Pulmonary artery endothelial cell (primary cell): ENCODE data around the gene TMEM239. TPM values are rescaled to one million over a fixed set of nuclear protein-coding genes. Genes with fewer than 3 reads are reported as not detected.
"Not testable (repeated sequence)": the region's sequence is repeated elsewhere in the genome, so short reads cannot be mapped to it uniquely, and the experiment has no call there.

ENCODE experiments used
- DNase-seq: peaks from one replicate; pipeline ENCODE4 v3.0.0-alpha.2; 2011; ENCODE audit warnings: low read depth, low spot score
- total RNA-seq: library from RNA; depleted of rRNA; stranded (reverse); fragments of >200 nt; gene quantifications from 2 replicates; pipeline ENCODE4 v1.2.3, GENCODE V29; 2014

Gene TMEM239
- not detected in 2 replicates for total RNA-seq

DNA sequence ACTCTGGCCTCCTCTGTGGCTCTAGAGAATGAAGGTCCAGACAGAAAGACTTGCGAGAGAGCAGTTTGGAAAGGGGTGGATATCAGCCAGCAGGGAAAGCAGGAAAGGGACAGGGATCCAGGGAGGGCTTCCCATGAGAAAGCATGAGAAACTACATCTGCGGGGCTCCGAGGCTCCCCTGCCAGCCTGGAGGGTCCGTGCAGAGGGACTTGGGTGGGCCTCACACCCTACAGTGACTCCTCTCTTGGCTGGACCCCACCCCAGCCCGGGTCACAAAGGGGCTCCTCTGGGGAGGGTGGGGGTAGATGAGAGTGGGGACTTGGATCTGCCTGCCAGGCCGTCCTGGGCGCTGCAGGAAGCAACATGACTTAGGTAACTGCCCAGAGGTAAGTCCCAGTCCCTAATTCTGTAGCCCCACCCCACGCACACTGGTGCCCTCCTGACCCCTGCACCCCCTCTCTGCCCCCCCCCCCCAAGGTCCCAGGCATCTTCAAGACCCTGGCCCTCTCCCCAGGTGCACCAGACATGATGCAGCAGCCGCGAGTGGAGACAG lies at the start of gene TMEM239:
Gene TMEM239 (plus strand): TSS at position 335 of the 553 bp plus-strand sequence. CDS start 191 bp downstream, at position 526.
- no peak for DNase-seq

DNA sequence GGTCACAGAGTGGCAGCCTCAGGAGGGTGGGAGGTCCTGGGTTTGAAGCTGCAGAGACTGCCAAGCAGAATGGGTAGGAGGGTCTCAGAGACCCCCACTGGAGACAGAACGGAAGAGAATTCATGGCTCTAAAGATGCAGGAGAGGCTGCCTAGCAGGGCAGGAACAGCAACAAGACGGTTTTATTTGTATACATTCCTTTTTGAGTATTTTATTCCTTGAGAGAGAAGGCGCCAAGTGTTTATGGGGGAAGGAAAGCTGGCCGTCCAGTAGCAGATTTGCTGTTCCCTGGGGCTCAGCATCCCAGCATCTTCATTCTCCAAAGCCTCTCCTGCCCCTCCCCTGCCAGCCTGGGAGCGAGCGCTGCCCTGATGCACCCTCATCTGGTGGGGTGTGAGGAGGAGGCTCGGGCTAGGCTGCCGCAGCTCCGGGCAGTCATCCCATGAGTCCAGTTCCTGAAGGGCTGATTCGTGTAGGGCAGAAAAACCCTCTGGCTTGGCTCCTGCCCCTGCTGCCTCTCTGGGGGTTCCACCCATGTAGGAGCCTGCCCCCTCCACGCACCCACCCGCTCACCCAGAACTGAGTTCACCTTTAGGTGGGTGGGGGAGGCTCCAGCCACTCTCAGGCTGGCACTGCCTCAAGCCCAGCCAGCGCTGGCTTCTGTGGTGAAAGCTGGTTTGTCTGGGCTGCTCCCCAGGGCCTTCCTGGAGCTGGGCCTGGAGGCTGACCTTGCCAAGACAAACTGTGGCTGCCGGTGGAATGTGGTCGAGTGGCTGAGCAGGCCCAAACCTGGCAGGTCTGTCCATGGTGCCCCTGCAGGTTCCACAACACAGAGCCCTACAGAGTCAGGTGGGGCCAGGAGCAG lies 48.2 kb upstream of the TMEM239 start:
- no peak for DNase-seq

GRCh38 chr20:2768632-2769015 lies 47.5 kb upstream of the TMEM239 start:
- DNase-seq = no peak

DNA sequence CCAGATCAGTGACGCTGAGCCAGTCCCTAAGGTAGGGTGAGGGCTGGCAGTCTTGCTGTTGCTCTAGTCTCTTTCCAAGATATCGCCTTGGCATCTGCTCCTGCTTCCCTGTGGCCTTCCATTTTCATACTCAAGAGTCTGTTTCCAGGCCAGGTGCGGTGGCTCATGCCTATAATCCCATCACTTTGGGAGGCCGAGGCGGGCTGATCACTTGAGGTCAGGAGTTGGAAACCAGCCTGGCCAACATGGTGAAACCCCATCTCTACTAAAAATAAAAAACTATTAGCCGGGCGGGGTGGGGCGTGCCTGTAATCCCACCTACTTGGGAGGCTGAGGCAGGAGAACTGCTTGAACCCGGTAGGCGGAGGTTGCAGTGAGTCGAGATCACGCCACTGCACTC lies 46.1 kb upstream of the TMEM239 start:
- DNase-seq = not testable (repeated sequence)

GRCh38 chr20:2771631-2772080 lies 44.5 kb upstream of the TMEM239 start:
- peak; percentile 36 for DNase-seq

- no peak for DNase-seq
Observed at GRCh38 chr20:2773812-2774211, 42.4 kb upstream of the TMEM239 start.

GRCh38 chr20:2775139-2775538 lies 41.0 kb upstream of the TMEM239 start:
- DNase-seq = no peak

- DNase-seq = no peak
Observed at GRCh38 chr20:2778602-2779321, 37.4 kb upstream of the TMEM239 start.

GRCh38 chr20:2780948-2781347 lies 35.2 kb upstream of the TMEM239 start:
- DNase-seq = no peak

- no peak for DNase-seq
Observed at GRCh38 chr20:2783908-2784566, 32.1 kb upstream of the TMEM239 start.

- no peak for DNase-seq
Observed at GRCh38 chr20:2793471-2793870, 22.7 kb upstream of the TMEM239 start.

GRCh38 chr20:2794202-2794748 lies 21.9 kb upstream of the TMEM239 start:
- DNase-seq = no peak

GRCh38 chr20:2794866-2795447 lies 21.2 kb upstream of the TMEM239 start:
- no peak for DNase-seq

GRCh38 chr20:2795451-2795850 lies 20.7 kb upstream of the TMEM239 start:
- no peak for DNase-seq

GRCh38 chr20:2796011-2796660 lies 20.0 kb upstream of the TMEM239 start:
- no peak for DNase-seq

DNA sequence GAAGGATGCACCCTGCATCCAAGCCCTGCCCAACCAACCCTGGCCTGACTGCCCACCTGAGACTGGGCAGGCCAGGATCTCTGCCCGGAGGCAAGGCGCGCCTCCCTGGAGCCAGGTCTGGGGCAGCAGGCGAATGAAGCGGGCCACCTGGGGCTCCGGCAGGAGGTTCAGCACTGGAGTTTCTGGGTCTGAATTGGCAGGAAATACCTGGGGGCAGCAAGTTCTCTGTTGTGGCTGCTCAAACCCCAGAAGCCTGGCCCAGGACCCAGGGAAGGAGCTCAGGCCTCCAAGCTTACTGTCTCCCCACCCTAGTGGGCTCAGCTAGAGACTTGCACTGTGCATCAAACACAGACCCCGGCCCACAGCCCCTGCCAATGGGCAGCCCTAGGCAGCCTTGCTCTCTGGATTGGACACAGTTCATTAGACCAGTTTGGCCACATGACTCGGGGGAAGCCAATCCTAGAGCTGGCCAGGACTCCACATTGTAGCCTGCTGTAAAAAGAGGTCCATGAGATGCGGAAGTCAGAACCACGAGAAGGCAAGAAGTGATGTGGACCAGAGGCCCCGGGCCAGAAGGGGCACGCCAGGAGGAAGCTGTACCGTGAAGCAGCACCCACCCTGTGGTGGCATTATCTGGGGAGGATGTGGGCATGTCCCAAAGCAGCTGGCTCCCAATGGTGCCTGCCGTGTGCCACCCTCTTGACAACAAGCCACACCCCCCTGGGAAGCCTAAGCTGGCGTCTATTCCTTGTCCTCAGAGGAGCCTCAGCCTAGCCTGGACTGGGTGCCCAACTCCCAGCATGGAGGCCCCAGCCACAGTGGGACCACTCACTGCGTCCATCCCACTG lies 18.8 kb upstream of the TMEM239 start:
- DNase-seq = no peak

- no peak for DNase-seq
Observed at GRCh38 chr20:2798095-2798805, 17.9 kb upstream of the TMEM239 start.

GRCh38 chr20:2798814-2799213 lies 17.4 kb upstream of the TMEM239 start:
- DNase-seq = no peak

- DNase-seq = no peak
Observed at GRCh38 chr20:2799271-2799670, 16.9 kb upstream of the TMEM239 start.
